Measurements from ENCODE around the gene COL18A1. TPM values are rescaled to one million over a fixed set of nuclear protein-coding genes. Genes with fewer than 3 reads are reported as not detected.
A peak's percentile ranks its signal among the peaks of the same experiment; 100 is the strongest.

The COL18A1 gene
- total and polyA plus RNA-seq, 9 of the 15 experiments (the other 6 are each of a cell fraction or from before 2014, with no cell fraction given) = 0.14 to 16.4 (median 2.0) TPM

DNA sequence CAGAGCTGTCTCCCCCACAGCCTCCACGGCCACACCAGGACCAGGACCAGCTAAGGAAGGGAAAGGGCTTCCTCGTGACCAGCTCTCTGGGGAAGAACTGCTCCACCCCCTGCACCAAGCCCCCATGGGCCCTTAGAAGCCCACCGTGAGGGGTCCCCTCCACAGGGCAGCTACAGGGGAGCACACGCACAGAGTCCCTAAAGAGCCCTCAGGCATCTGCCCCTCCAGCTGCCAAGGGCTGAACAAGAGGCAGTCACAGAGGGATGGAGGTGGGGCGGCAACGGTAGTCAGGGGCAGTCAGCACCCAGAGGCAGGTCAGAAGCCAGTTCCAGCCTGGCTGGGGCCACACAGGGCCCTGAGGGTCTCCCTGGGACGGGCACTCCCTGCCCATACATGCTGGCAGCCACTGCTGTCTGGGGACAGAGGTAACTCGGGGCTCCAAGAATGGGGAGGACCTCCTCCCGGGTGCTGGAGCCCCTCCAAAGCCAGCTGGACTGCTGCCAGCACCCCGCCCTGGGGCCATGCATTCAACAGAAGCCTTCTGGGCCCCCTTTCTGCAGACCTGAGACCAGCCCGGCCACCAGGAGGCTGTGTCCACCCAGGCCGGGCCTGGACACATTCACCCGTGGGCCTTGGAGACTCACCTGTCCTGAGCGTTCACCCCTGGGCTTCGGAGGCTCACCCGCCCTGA, 118.6 kb downstream of the COL18A1 start:
- no peak overlapping the region for H3K4me3 ChIP-seq
- H3K27ac ChIP-seq (ENCODE audit: extremely low read depth, low read depth, low read length) = no peak overlapping the region
- FAIRE-seq (no peak), DNase-seq (ENCODE audit: extremely low read depth in 1 of 4, low spot score in 3 of 4) (no peak), ATAC-seq (no peak)
- no peaks in the 10 kb centered on the region for H3K9me1 ChIP-seq (ENCODE audit: control insufficient read depth, insufficient read depth, low read length)
- H3K36me3 ChIP-seq (ENCODE audit: control insufficient read depth, insufficient read depth, low read length) = peaks cover 87% of the 10 kb centered on the region
- peaks cover 0 to 9% of the 10 kb centered on the region in 2 experiments; a peak in 1 of 5 replicates for H3K4me1 ChIP-seq (replicated peaks in 1 of 2; ENCODE audit: control insufficient read depth in 2 of 2, insufficient read depth in 2 of 2, low read length in 2 of 2)
- TF ChIP-seq, protein P1, sequence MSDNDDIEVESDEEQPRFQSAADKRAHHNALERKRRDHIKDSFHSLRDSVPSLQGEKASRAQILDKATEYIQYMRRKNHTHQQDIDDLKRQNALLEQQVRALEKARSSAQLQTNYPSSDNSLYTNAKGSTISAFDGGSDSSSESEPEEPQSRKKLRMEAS (CRISPR knock-in tag; IDR thresholded peaks at IDR 0.05) = no peak
- peak; percentile 46 for TF ChIP-seq POLR2G (IDR thresholded peaks at IDR 0.05; ENCODE audit: low read depth, low read length)
- TF ChIP-seq TRIM24 (IDR thresholded peaks at IDR 0.05) = no peak
- TF ChIP-seq NFIC (IDR thresholded peaks at IDR 0.05) = peak; percentile 64
- TF ChIP-seq SUPT5H (IDR thresholded peaks at IDR 0.05) = 0 out of 2 replicates have a peak, but pooled peaks have one; percentile 24
- TF ChIP-seq BRF1 (IDR thresholded peaks at IDR 0.05; ENCODE audit: borderline replicate concordance, extremely low read depth, insufficient read length) = no peak
- peaks cover 16% of the 10 kb centered on the region; the same call in 2 of the 3 replicates for H3K79me2 ChIP-seq (ENCODE audit: control insufficient read depth, insufficient read depth, low read length)
- no peaks in the 10 kb centered on the region for H4K20me1 ChIP-seq (replicated peaks; ENCODE audit: control insufficient read depth, insufficient read depth, low read length)
- in situ Hi-C loops (cut with MboI) = no loop called here
- POLR2A ChIA-PET = interaction anchor here (0.6 to 0.8 kb wide), 3 partner anchors 12 to 724 kb away, joined by 3 to 4 read pairs (median 3); no protein-coding TSS in a partner anchor
- no peaks in the 10 kb centered on the region for H3K27me3 ChIP-seq (ENCODE audit: control insufficient read depth in 2 of 2, insufficient read depth in 2 of 2, low read length in 2 of 2)
- no TSS peak for BruUV-seq (replicated peaks)
- H2AFZ ChIP-seq (ENCODE audit: low read depth, low read length) = no peak overlapping the region
- H3K4me2 ChIP-seq (ENCODE audit: insufficient read depth, low read length) = no peak overlapping the region
- 95% methylated on average over 16 of the region's 16 CpGs for WGBS (ENCODE audit: insufficient coverage, low coverage, missing lambda C conversion rate)
- H3K9me3 ChIP-seq (replicated peaks; ENCODE audit: control insufficient read depth, insufficient read depth, low read depth, low read length) = no peaks in the 10 kb centered on the region
- intact Hi-C loops (cut with micrococcal nuclease) = no loop called here
- CTCF ChIA-PET (ENCODE audit: low intra/inter-chr PET ratio) = no interaction called here
- no peak overlapping the region for H3K9ac ChIP-seq (ENCODE audit: insufficient read depth in 1 of 2, low read depth in 2 of 2, low read length in 2 of 2)
